Smooth muscle cell (in vitro differentiated cells): ENCODE measurements around the gene NPAS3. TPM values are rescaled to one million over a fixed set of nuclear protein-coding genes. Genes with fewer than 3 reads are reported as not detected.

Source experiments
- DNase-seq: peaks from one replicate; lab custom pipeline; 2025; ENCODE audit not compliant: unreplicated experiment; lab: John Stamatoyannopoulos, UW
- H2AFZ ChIP-seq: fragments of 200-600 bp; sonication (generic); 2 replicates; pipeline ENCODE4 v1.6.0; 2016; ENCODE audit warnings: antibody characterized with exemption, low read depth, mild to moderate bottlenecking
- H3F3A ChIP-seq: fragments of 200-600 bp; sonication (generic); 2 replicates; pipeline ENCODE4 v1.6.0; 2017; ENCODE audit warnings: antibody characterized with exemption, low read depth
- H3K27ac ChIP-seq: fragments of 200-600 bp; sonication (generic); 2 replicates; pipeline ENCODE4 v1.5.1; 2016; ENCODE audit warnings: low read depth, mild to moderate bottlenecking
- H3K27me3 ChIP-seq: fragments of 200-600 bp; sonication (generic); 2 replicates; pipeline ENCODE4 v1.6.1; 2016; ENCODE audit warnings: low read depth, mild to moderate bottlenecking
- H3K36me3 ChIP-seq: fragments of 200-600 bp; sonication (generic); 2 replicates; pipeline ENCODE4 v1.5.1; 2016; ENCODE audit warnings: low read depth
- H3K4me1 ChIP-seq: fragments of 200-600 bp; sonication (generic); 2 replicates; pipeline ENCODE4 v1.5.1; 2016; ENCODE audit warnings: low read depth
- H3K4me2 ChIP-seq: fragments of 200-600 bp; sonication (generic); 2 replicates; pipeline ENCODE4 v1.6.0; 2016; ENCODE audit warnings: mild to moderate bottlenecking
- H3K4me3 ChIP-seq: fragments of 200-600 bp; sonication (generic); 2 replicates; pipeline ENCODE4 v1.5.1; 2016; ENCODE audit warnings: mild to moderate bottlenecking
- H3K79me2 ChIP-seq: fragments of 200-600 bp; sonication (generic); 2 replicates; pipeline ENCODE4 v1.6.0; 2016; ENCODE audit warnings: low read depth, mild to moderate bottlenecking
- H3K9ac ChIP-seq: fragments of 200-600 bp; sonication (generic); 2 replicates; pipeline ENCODE4 v1.6.0; 2016; ENCODE audit warnings: low read depth
- H3K9me3 ChIP-seq: fragments of 200-600 bp; sonication (generic); replicated peaks from 2 replicates; pipeline ENCODE4 v1.5.1; 2016; ENCODE audit warnings: low read depth
- H4K20me1 ChIP-seq: fragments of 200-600 bp; sonication (generic); 2 replicates; pipeline ENCODE4 v1.6.0; 2016; ENCODE audit warnings: low read depth
- CTCF ChIP-seq: fragments of 200-600 bp; sonication (generic); IDR thresholded peaks from 2 replicates; pipeline ENCODE4 v1.5.1; 2017; ENCODE audit warnings: borderline replicate concordance, mild to moderate bottlenecking, antibody characterized with exemption; ENCODE audit not compliant: insufficient read depth, poor library complexity, severe bottlenecking
- WGBS: methylation state at CpG from one replicate; pipeline ENCODE4 v1.1.7; 2016; ENCODE audit warnings: low lambda C conversion rate; 5-methylcytosine and 5-hydroxymethylcytosine counted together
- polyA plus RNA-seq: library from polyadenylated mRNA; unstranded; fragments of >200 nt; fragmentation: Nextera tagmentation; extraction: Ambion mirVana; gene quantifications from 2 replicates; pipeline ENCODE4 v1.2.1, GENCODE V29; 2016
- total RNA-seq: library from RNA; depleted of rRNA; stranded (reverse); fragments of >200 nt; gene quantifications from 2 replicates; pipeline ENCODE4 v1.2.3, GENCODE V29; 2014

Gene NPAS3
- total and polyA plus RNA-seq, 2 experiments from 2014 or later = 0.79 to 2.0 TPM

DNA sequence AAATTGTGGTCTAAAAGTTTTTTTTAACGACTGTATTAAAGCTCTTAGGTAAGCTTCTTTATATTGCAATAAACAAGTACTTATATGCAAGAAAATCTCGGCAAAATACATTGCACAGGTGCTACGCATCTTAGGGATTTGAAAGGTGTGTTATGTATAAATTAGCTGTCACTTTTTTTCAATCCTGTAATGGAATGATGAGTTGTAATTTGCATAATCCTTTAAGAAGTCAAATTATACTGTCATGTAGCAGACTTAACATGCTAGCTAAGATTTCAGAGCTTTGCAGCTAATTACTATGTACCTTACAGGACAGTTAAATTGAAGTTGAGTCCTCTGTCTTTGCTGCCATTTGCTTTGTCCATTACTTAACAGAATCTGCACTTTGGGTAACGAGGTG lies 117.5 kb downstream of the NPAS3 start:
- no peak overlapping the region for H3K9ac ChIP-seq
- H3K9me3 ChIP-seq = no peaks in the 10 kb centered on the region
- H3K79me2 ChIP-seq = no peaks in the 10 kb centered on the region
- WGBS = 87% methylated on average over 4 of the region's 4 CpGs
- no peak for TF ChIP-seq CTCF
- H4K20me1 ChIP-seq = no peaks in the 10 kb centered on the region
- H3K36me3 ChIP-seq = no peaks in the 10 kb centered on the region
- H3K4me2 ChIP-seq = no peak overlapping the region
- no peak overlapping the region for H3K4me3 ChIP-seq
- DNase-seq = no peak
- no peaks in the 10 kb centered on the region for H3K27me3 ChIP-seq
- H3K4me1 ChIP-seq = no peaks in the 10 kb centered on the region
- H3F3A ChIP-seq = no peaks in the 10 kb centered on the region
- no peak overlapping the region for H2AFZ ChIP-seq
- no peak overlapping the region for H3K27ac ChIP-seq

GRCh38 chr14:33057585-33057984 lies 118.9 kb downstream of the NPAS3 start:
- no peaks in the 10 kb centered on the region for H3K27me3 ChIP-seq
- no peaks in the 10 kb centered on the region for H4K20me1 ChIP-seq
- H3K27ac ChIP-seq = no peak overlapping the region
- 86% methylated on average over 4 of the region's 4 CpGs for WGBS
- H3K4me2 ChIP-seq = no peak overlapping the region
- no peak for DNase-seq
- H3K79me2 ChIP-seq = no peaks in the 10 kb centered on the region
- no peak overlapping the region for H3K4me3 ChIP-seq
- H3K9me3 ChIP-seq = no peaks in the 10 kb centered on the region
- H3F3A ChIP-seq = no peaks in the 10 kb centered on the region
- H3K4me1 ChIP-seq = peaks cover 2% of the 10 kb centered on the region
- no peaks in the 10 kb centered on the region for H3K36me3 ChIP-seq
- H3K9ac ChIP-seq = no peak overlapping the region
- no peak overlapping the region for H2AFZ ChIP-seq
- TF ChIP-seq CTCF = no peak

- WGBS = 79% methylated on average over 6 of the region's 6 CpGs
- H3K9me3 ChIP-seq = no peaks in the 10 kb centered on the region
- no peaks in the 10 kb centered on the region for H3F3A ChIP-seq
- no peaks in the 10 kb centered on the region for H3K79me2 ChIP-seq
- no peak overlapping the region for H3K9ac ChIP-seq
- no peaks in the 10 kb centered on the region for H3K27me3 ChIP-seq
- TF ChIP-seq CTCF = no peak
- H3K4me2 ChIP-seq = no peak overlapping the region
- no peak overlapping the region for H3K27ac ChIP-seq
- no peaks in the 10 kb centered on the region for H4K20me1 ChIP-seq
- H3K4me1 ChIP-seq = peaks cover 3% of the 10 kb centered on the region
- H3K36me3 ChIP-seq = no peaks in the 10 kb centered on the region
- no peak overlapping the region for H2AFZ ChIP-seq
- DNase-seq = no peak
- no peak overlapping the region for H3K4me3 ChIP-seq
Measured at GRCh38 chr14:33061667-33062325, 123.1 kb downstream of the NPAS3 start.

DNA sequence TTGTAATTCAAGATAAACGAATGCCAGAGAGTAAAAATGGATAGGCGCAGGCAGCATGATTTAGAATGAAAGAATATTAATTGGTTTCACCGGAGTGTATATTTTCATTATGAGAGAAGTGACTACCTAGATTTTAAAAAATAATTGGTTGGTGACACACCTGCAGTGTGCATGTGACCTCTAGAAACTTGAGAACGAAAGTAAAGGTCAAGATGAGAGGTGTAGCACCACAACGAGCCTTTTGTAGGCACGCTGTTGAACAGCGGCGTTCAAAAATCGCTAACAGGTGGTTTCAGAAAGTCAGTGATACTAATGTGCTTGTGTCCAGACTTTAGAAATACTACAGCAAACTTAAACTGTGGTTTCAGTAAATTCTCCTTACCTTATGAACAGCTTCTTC lies 123.8 kb downstream of the NPAS3 start:
- H2AFZ ChIP-seq = no peak overlapping the region
- no peaks in the 10 kb centered on the region for H3K27me3 ChIP-seq
- H4K20me1 ChIP-seq = no peaks in the 10 kb centered on the region
- TF ChIP-seq CTCF = no peak
- H3K4me2 ChIP-seq = peak overlapping the region; percentile 48
- peaks cover 5% of the 10 kb centered on the region for H3K4me1 ChIP-seq
- H3K4me3 ChIP-seq = no peak overlapping the region
- no peak overlapping the region for H3K9ac ChIP-seq
- no peaks in the 10 kb centered on the region for H3K79me2 ChIP-seq
- H3F3A ChIP-seq = no peaks in the 10 kb centered on the region
- peak overlapping the region; percentile 49 for H3K27ac ChIP-seq
- 72% methylated on average over 9 of the region's 9 CpGs for WGBS
- H3K36me3 ChIP-seq = no peaks in the 10 kb centered on the region
- no peak for DNase-seq
- H3K9me3 ChIP-seq = no peaks in the 10 kb centered on the region
